GM19467 (cell line): Measurements from ENCODE around the gene C10orf120.

ENCODE experiments used
- ATAC-seq: cut with Tn5 transposase; IDR thresholded peaks from one replicate; pipeline ENCODE4 v1.9.1; 2021; ENCODE audit warnings: mild to moderate bottlenecking, moderate library complexity; ENCODE audit not compliant: unreplicated experiment

Gene C10orf120

DNA sequence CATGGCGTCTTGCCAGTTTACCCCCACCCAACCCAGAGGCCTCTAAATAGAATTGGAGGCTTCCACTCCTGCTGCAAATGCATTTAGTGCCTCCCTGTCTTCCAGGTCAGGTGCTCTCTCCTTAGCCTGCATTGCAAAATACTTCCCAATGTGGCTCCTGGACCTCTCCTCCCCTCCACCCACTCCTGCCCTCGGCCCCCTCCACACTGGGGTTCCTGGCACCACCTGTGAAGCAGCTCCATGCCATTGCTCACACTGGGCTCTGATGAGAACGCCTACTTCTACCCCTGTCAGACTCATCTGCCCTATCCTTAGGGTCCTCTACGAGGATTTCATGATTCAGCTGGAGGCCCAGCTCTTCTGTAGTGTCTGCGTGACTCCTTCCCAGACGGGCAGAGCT, 37.4 kb downstream of the C10orf120 start:
- ATAC-seq, result no peak

DNA sequence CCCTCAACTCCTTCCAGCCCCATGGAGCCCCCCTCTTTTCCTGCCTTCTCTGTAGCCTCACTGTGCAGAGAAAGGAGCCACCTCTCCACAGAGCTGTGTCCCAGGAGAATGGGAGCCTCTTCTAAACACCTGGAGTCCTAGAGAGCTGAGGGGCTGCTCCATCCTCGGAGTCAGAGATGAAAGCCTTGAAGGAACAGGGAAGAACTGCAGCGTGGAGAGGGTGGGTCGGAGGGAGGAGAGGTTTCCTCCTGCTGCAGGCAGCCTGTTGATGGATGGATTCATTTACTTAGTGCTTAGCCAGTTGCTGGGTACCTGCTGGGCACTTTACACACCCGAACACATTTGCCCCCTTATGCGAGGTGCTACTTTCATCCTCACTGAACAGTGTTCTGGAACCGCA, 39.0 kb downstream of the C10orf120 start:
- no peak for ATAC-seq

DNA sequence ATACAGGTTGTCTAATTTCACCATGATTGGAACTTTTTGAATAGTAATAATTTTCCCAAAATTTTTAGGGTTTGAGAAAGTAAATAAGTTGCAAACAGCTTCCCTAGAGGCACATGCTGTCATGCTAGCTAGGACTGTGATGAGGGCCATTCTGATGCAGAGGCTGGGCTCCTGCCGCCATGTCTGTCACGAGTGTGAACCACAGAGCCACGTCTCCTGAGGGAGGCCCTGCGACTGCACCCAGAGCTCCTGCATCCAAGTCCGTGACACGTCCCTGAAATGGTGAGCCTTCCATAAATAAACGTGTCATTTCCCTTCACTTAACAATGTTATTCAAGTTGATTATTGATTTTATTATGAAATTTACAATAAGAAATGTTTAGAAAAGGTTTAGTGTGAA, 40.0 kb downstream of the C10orf120 start:
- ATAC-seq, result no peak

DNA sequence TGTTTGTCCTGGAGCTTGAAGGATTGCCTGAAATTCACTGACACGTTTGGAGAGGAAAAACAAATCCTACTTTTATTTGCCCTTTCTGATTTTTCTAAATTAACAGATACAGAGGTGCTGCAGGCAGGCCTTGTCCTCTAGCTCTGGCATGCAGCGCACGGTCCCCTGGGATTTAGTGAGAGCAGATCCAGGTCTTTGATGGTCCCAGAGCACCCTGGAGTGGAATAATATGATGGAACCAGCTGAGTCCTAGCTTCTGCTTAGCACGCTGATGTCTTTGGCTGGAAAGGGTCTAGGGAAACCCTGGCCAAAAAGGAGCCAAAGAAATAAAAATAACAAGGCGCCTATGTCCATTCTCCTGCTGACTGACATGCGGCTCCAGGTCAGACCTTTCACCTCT, 40.5 kb downstream of the C10orf120 start:
- ATAC-seq, result no peak

DNA sequence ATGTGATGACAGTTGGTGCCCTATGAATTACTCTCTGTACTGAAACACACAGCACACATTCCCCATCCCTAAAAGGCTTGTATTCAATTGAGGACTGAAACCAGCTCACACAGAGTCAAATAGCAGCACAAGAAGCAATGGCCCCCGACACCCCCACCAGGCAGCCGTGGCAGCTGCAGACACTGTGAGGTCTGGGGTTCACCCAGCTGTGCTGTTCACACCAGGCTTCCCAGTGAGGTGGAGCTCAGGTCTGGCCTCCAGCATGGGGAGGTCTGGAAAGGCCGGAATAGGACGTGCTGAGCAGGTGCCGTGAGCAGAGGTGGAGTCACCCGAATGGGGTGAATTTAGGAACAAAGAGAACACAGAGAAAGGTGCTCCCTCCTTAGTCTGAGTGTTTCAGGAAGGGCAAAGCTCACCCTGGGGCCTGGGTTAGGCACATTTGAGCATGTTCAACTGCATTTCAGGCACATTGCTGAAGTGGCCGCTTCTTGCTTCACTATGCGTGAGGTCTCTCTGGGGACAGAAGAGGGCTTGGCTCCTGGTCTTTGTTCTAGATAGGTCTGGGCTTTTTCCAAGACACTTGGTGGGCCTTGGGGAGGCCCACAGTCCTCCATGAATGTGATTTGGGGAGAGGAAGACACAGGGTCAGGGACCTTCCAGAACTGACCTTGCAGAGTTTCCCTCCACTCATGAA, 41.1 kb downstream of the C10orf120 start:
- ATAC-seq, result no peak

DNA sequence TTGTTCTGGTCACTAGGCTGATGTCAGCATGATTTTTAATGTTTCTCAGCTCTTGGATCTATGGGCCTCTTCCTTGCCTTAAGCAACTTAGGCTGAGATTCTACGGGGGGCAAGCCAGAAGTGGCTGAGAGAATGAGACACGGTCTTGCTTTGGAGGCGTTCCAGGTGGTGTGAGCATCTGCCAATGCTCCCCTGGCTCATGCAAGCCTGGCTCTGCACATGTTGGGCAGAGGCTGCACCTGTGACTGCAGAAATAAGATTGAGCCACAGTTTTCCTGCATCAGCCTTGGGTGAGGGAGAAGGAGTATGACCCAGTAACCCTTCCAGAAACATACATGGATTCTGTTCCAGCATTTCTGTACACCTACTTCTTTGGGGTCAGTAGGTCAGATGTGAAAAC, 41.9 kb downstream of the C10orf120 start:
- no peak for ATAC-seq

DNA sequence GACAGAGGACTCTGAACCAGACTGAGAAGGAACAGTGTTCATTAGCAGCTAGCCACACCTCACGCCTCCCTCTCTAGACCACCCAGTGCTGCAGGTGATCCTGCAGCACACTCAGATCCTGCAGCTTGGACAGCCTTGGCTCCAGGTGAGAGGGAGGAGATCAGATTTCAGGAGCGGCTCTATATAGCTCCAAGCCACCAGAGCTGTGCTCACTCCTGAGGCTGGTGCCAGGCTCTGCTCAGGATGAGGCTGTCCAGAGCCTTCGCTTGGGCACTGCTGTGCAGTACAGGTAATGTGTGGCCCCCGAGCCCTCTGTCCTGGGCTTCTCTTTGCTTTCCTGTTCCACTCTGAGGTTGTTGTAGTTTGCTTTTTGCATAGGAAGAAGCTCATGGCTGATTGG, 42.4 kb downstream of the C10orf120 start:
- ATAC-seq, result no peak

DNA sequence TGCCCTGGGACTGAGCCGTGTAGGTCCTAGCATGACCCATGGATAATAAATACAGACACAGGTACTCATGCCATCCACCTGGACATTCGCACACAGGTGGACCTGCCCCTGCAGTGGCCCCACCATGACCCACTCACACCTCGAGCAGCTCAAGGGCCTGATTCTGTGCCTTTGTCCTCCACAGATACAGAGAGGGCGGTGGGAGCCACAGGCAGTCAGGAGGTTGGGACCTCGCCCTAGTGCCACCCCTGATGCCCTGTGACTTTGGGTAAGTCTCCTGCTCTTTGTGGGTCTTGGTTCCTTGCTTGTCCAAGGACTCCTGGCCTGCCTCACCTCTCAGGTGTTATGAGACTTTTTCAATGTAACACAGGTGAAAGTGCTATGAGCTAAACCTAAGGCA, 42.9 kb downstream of the C10orf120 start:
- ATAC-seq, result no peak

DNA sequence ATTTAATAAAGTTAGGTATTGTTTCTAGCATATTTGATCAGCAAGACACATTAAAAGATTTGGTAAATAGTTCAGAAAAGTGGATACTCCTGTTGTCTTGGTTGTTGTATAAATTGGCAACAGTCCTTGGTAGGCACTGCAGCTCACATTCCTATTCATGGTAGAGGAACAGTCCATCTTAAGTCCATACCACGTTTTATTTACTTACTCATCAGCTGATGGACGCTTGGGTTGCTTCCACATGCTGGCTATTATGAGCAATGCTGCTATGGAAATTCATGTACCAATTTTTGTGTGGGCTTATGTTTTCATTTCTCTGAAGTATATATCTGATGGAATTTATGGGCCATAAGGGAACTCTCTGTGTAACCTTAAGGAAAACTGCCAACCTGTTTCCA, 43.3 kb downstream of the C10orf120 start:
- ATAC-seq, result no peak

DNA sequence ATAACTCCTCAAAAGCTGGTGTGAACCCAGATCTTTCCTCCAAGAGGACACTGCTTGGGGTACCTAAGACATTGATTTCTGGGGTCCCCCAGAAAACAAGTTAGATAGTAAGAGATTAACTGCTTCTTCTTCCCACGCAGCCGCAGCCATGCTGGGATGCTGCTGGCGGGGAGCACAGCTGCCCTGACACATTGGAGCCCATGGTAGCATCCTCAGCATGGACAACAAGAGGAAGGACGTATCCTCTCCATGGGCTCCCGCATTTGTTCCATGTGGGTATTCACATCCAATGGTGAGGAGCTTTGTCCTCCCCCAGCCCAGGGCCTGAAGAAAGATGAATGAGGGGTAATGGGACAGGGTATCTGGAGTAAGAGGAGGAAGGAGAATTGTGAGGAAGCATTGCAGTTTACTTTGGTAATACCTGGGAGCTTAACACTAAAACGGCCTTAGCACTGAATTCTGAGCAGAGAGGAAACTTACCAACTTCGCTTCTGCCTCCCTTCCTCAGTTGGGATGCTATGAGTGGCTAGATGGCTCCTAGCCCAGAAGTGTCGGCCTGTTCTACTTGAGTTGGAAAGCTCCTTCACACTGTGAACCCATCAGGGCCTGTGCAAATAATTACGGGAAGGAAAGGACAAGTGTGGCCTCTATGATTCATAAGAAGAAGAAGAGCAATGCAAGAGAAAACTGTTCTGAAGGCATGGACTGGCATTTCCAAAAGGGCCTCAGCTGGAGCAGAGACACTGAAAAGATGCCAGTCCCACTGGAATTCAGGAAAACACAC, 43.9 kb downstream of the C10orf120 start:
- ATAC-seq, result no peak

DNA sequence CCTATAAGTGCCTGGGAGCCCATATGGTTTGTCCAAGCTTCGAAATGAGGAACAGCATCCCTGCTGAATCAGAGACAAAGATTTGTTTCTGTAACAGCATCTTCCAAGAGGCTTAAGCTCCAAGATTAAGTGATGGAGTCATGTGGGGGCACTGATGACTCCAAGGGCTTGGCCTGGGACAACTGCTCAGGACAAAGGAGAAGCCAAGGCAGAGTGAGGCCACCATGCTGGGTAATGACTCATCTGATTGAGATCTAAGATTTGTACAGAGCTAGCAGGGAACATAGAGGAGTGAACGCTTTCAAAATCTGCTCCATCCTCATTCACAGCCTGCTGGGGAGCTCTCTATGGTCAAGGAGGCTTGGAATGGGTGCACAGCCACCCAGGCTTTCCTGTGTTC, 49.3 kb downstream of the C10orf120 start:
- ATAC-seq, result no peak

DNA sequence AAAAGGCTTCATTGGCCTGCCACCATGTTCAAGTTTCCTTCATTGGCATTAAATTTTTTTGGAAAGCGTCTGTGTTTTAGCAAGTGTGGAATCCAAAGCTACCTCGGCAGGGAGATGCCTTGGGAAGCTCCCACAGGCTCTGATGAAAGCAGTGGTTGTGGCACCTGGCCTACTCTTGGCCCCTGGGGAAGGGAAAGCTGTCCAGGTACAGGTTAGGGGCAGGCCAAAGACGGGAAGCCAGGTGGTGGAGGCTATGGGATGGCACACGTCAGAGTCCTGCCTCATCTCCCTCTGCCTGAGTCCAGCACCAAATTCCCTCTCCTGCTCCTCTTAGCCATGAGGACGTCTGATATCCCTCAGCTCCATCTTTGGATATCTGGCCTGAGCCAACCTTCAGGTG, 49.7 kb downstream of the C10orf120 start:
- ATAC-seq, result no peak

DNA sequence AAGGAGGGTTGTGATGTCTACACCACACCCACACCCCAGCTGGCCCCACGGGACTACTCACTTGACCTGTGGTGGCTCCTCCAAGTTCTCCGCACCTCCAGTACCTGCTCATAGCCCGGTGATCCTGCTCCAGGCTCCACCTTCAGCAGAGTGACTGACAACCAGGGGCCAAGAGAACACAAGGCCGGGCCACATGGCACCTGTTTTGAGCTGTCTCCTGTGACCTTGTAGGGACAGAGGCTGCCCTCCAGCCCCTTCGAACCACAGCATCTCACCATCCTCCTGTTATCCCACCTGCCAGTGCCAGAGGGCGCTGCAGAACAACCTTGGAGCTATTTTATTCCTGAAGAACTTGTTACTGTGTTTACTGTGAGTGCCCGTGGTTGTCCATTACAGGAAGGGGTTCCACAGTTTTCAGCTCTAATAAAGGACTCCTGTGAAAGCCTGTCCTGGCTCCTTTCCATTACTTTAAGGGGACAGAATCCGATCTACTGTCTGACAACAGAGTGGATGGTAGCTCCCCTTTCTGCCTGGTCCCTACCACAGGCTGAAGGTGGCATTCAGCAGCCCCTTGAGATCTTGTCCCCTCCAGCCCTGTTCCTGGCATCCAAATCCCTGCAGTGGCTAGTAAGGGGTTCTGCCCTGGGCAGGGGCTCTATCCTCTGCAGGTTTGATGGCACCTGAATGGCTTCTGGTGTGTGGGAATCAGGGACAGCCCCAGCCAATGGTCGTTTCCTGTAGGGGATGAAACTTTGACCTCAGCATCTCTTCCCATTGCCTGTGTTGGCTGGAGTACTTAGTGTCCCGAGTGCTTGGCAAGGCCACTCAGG, 50.8 kb downstream of the C10orf120 start:
- ATAC-seq, result no peak
